MM.1S (cell line): ENCODE measurements around the gene MSI2.

Experiments used
- DNase-seq: peaks from one replicate; pipeline ENCODE4 v3.0.0-alpha.2; 2015
- H2AFZ ChIP-seq: fragments of 300-600 bp; sonication (generic); 2 replicates; pipeline ENCODE4 v1.6.0; 2016; ENCODE audit warnings: antibody characterized with exemption, low read length
- H3F3A ChIP-seq: fragments of 300-600 bp; sonication (generic); 2 replicates; pipeline ENCODE4 v1.6.1; 2016; ENCODE audit warnings: mild to moderate bottlenecking, antibody characterized with exemption, low read length, moderate library complexity, mixed read lengths; ENCODE audit not compliant: insufficient read depth
- H3K27ac ChIP-seq: fragments of 300-600 bp; sonication (generic); 2 replicates; pipeline ENCODE4 v1.5.1; 2016; ENCODE audit warnings: mild to moderate bottlenecking, low read length
- H3K27me3 ChIP-seq: fragments of 300-600 bp; sonication (generic); replicated peaks from 2 replicates; pipeline ENCODE4 v1.6.0; 2016; ENCODE audit warnings: low read length; ENCODE audit not compliant: insufficient read depth
- H3K36me3 ChIP-seq: fragments of 300-600 bp; sonication (generic); replicated peaks from 2 replicates; pipeline ENCODE4 v1.6.1; 2016; ENCODE audit warnings: mild to moderate bottlenecking, low read length, mixed read lengths; ENCODE audit not compliant: insufficient read depth
- H3K4me1 ChIP-seq: fragments of 300-600 bp; sonication (generic); 2 replicates; pipeline ENCODE4 v1.6.1; 2016; ENCODE audit warnings: low read length, mixed read lengths
- H3K4me2 ChIP-seq: fragments of 300-600 bp; sonication (generic); 2 replicates; pipeline ENCODE4 v1.6.0; 2016; ENCODE audit warnings: low read depth, low read length
- H3K4me3 ChIP-seq: fragments of 300-600 bp; sonication (generic); 2 replicates; pipeline ENCODE4 v1.5.1; 2016; ENCODE audit warnings: low read length, mixed read lengths
- H3K79me2 ChIP-seq: fragments of 300-600 bp; sonication (generic); 2 replicates; pipeline ENCODE4 v1.6.1; 2016; ENCODE audit warnings: mixed run types, low read length, mixed read lengths
- H3K9ac ChIP-seq: fragments of 300-600 bp; sonication (generic); 2 replicates; pipeline ENCODE4 v1.6.1; 2016; ENCODE audit warnings: low read length, mixed read lengths
- H3K9me2 ChIP-seq: fragments of 300-600 bp; sonication (generic); replicated peaks from 2 replicates; pipeline ENCODE4 v1.6.1; 2016; ENCODE audit warnings: mild to moderate bottlenecking, low read length, mixed read lengths; ENCODE audit not compliant: insufficient read depth
- H3K9me3 ChIP-seq: fragments of 300-600 bp; sonication (generic); replicated peaks from 2 replicates; pipeline ENCODE4 v1.6.1; 2016; ENCODE audit warnings: mild to moderate bottlenecking, low read length, mixed read lengths; ENCODE audit not compliant: insufficient read depth
- H4K20me1 ChIP-seq: fragments of 300-600 bp; sonication (generic); 2 replicates; pipeline ENCODE4 v1.6.1; 2016; ENCODE audit warnings: mild to moderate bottlenecking, low read length, moderate library complexity, mixed read lengths; ENCODE audit not compliant: insufficient read depth
- EZH2 ChIP-seq: fragments of 300-600 bp; sonication (generic); optimal IDR thresholded peaks from 2 replicates; pipeline ENCODE3; 2017; ENCODE audit warnings: low read depth, mild to moderate bottlenecking, antibody characterized with exemption, low read length, mixed read lengths
- EZH2phosphoT487 ChIP-seq: fragments of 300-600 bp; sonication (generic); IDR thresholded peaks from 2 replicates; pipeline ENCODE4 v1.6.1; 2018; ENCODE audit warnings: antibody characterized with exemption, low read length
- TF ChIP-seq, protein P1 (sequence below): fragments of 300-600 bp; sonication (generic); IDR thresholded peaks from 2 replicates; pipeline ENCODE4 v1.5.1; 2016; ENCODE audit warnings: antibody characterized with exemption, low read length, mixed read lengths

Gene MSI2

DNA sequence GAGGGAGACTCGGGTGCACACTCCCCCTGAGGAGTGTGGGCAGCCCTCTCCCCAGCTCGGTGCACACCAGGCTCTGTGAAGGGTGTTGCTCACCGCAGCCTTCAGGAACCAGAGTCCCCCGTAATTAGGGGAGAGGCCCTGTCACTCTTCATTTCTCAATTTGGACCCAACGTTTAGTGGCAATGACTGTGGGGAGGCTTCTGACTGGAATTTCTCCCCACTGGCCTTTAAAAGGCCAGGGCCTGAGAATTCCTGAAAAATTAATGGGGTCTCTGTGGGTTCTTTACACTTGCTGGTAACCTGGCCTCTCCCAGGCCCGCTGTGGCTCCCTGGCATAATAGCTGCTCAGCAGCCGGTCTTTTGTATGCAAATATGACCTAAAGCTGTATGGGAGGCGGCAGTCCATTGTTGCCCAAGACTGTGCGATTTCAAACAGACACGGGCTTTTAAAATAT is 209.7 kb downstream of the MSI2 start:
- peaks cover 24% of the 10 kb centered on the region; the same call in 1 of the 2 replicates for H3K79me2 ChIP-seq
- no peaks in the 10 kb centered on the region for H3K9me3 ChIP-seq
- no peak for DNase-seq
- no peaks in the 10 kb centered on the region for H3K36me3 ChIP-seq
- no peak for TF ChIP-seq EZH2phosphoT487
- TF ChIP-seq, protein P1, sequence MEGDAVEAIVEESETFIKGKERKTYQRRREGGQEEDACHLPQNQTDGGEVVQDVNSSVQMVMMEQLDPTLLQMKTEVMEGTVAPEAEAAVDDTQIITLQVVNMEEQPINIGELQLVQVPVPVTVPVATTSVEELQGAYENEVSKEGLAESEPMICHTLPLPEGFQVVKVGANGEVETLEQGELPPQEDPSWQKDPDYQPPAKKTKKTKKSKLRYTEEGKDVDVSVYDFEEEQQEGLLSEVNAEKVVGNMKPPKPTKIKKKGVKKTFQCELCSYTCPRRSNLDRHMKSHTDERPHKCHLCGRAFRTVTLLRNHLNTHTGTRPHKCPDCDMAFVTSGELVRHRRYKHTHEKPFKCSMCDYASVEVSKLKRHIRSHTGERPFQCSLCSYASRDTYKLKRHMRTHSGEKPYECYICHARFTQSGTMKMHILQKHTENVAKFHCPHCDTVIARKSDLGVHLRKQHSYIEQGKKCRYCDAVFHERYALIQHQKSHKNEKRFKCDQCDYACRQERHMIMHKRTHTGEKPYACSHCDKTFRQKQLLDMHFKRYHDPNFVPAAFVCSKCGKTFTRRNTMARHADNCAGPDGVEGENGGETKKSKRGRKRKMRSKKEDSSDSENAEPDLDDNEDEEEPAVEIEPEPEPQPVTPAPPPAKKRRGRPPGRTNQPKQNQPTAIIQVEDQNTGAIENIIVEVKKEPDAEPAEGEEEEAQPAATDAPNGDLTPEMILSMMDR = no peak
- no peak for TF ChIP-seq EZH2
- H3F3A ChIP-seq = no peaks in the 10 kb centered on the region
- H2AFZ ChIP-seq = no peak overlapping the region
- no peak overlapping the region for H3K9ac ChIP-seq
- H3K4me2 ChIP-seq = no peak overlapping the region
- H4K20me1 ChIP-seq = no peaks in the 10 kb centered on the region
- H3K4me3 ChIP-seq = no peak overlapping the region
- H3K27me3 ChIP-seq = no peaks in the 10 kb centered on the region
- H3K27ac ChIP-seq = no peak overlapping the region
- no peaks in the 10 kb centered on the region for H3K9me2 ChIP-seq
- no peaks in the 10 kb centered on the region for H3K4me1 ChIP-seq

DNA sequence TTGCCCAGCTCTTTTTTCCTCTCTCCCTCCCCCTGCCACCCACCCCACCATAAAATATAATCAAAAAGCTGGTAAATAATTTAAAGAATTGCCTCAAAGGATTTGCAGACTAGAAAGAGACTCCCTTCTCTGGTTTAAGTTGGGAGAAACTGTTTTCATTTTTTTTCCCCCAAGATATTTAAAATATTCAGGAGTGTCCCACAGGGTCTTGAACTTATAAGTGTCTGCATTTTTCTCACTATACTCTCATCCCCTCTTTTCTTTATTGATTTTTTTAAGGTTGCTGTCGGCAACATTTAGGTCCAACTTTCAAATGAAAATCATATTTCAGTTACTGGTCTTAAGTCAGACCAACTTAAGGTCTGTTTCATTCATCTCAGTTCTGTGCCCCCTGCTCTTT is 210.2 kb downstream of the MSI2 start:
- no peak overlapping the region for H3K4me3 ChIP-seq
- H3K27ac ChIP-seq = no peak overlapping the region
- H3K9ac ChIP-seq = no peak overlapping the region
- no peaks in the 10 kb centered on the region for H3F3A ChIP-seq
- H3K79me2 ChIP-seq = peaks cover 24% of the 10 kb centered on the region; the same call in 1 of the 2 replicates
- H2AFZ ChIP-seq = no peak overlapping the region
- no peaks in the 10 kb centered on the region for H4K20me1 ChIP-seq
- no peak overlapping the region for H3K4me2 ChIP-seq
- no peak for TF ChIP-seq EZH2
- TF ChIP-seq, protein P1 = no peak
- TF ChIP-seq EZH2phosphoT487 = no peak
- H3K4me1 ChIP-seq = no peaks in the 10 kb centered on the region
- H3K36me3 ChIP-seq = no peaks in the 10 kb centered on the region
- DNase-seq = no peak
- no peaks in the 10 kb centered on the region for H3K9me3 ChIP-seq
- H3K27me3 ChIP-seq = no peaks in the 10 kb centered on the region
- no peaks in the 10 kb centered on the region for H3K9me2 ChIP-seq

DNA sequence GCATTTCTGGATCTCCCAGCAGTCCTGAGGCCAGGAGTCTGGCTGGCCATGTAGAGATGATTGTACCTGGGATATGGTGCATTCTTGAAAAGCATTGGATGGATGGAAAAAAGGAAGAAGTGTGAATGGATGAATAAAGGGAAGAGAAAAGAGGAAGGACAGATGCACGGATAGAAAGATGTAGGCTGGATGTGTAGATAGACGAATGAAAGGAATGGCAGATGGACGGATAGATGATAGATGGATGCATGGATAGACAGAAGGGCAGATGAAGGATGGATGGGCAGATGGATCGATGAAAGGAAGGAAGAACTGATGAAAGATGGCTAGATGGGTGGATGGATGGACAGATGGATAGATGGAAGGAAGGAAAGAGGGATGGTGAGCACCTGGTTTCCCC is 210.9 kb downstream of the MSI2 start:
- H3K9me2 ChIP-seq = no peaks in the 10 kb centered on the region
- no peak overlapping the region for H3K4me3 ChIP-seq
- no peak overlapping the region for H2AFZ ChIP-seq
- no peaks in the 10 kb centered on the region for H3K27me3 ChIP-seq
- H3K4me2 ChIP-seq = no peak overlapping the region
- no peak overlapping the region for H3K27ac ChIP-seq
- no peak for TF ChIP-seq EZH2phosphoT487
- TF ChIP-seq, protein P1 = no peak
- TF ChIP-seq EZH2 = no peak
- H3K9me3 ChIP-seq = no peaks in the 10 kb centered on the region
- no peaks in the 10 kb centered on the region for H3F3A ChIP-seq
- no peak overlapping the region for H3K9ac ChIP-seq
- H3K36me3 ChIP-seq = no peaks in the 10 kb centered on the region
- H3K79me2 ChIP-seq = peaks cover 28% of the 10 kb centered on the region
- no peak for DNase-seq
- no peaks in the 10 kb centered on the region for H4K20me1 ChIP-seq
- H3K4me1 ChIP-seq = no peaks in the 10 kb centered on the region
